OCI-LY1 (cell line): ENCODE results near the gene FHOD3.

Experiments used
- H2AFZ ChIP-seq: fragments of 200-600 bp; sonication (generic), shearing (Covaris generic); 2 replicates; pipeline ENCODE4 v1.6.0; 2014; ENCODE audit warnings: antibody characterized with exemption, mild to moderate bottlenecking, low read length
- H3F3A ChIP-seq: fragments of 200-600 bp; sonication (generic), shearing (Covaris generic); 2 replicates; pipeline ENCODE4 v1.6.0; 2014; ENCODE audit warnings: mild to moderate bottlenecking, antibody characterized with exemption, low read length, moderate library complexity; ENCODE audit not compliant: insufficient read depth
- H3K27ac ChIP-seq: fragments of 200-600 bp; sonication (generic); 2 replicates; pipeline ENCODE4 v1.5.1; 2014; ENCODE audit warnings: low read length, mixed run types, mild to moderate bottlenecking, low read depth; ENCODE audit not compliant: poor library complexity, severe bottlenecking
- H3K27me3 ChIP-seq: fragments of 200-600 bp; sonication (generic); 2 replicates; pipeline ENCODE4 v1.6.0; 2014; ENCODE audit warnings: antibody characterized with exemption, mild to moderate bottlenecking, low read length, moderate library complexity; ENCODE audit not compliant: insufficient read depth
- H3K36me3 ChIP-seq: fragments of 200-600 bp; sonication (generic); 2 replicates; pipeline ENCODE4 v1.6.1; 2014; ENCODE audit warnings: mild to moderate bottlenecking, antibody characterized with exemption, low read length, moderate library complexity, mixed read lengths; ENCODE audit not compliant: insufficient read depth
- H3K4me1 ChIP-seq: fragments of 200-600 bp; sonication (generic); 2 replicates; pipeline ENCODE4 v1.5.1; 2014; ENCODE audit warnings: mild to moderate bottlenecking, low read length, moderate library complexity; ENCODE audit not compliant: insufficient read depth, severe bottlenecking
- H3K4me2 ChIP-seq: fragments of 200-600 bp; sonication (generic), shearing (Covaris generic); 2 replicates; pipeline ENCODE4 v1.6.1; 2014; ENCODE audit warnings: low read length
- H3K4me3 ChIP-seq: fragments of 200-600 bp; sonication (generic); 2 replicates; pipeline ENCODE4 v1.5.1; 2014; ENCODE audit warnings: low read length, low read depth, mild to moderate bottlenecking, mixed read lengths; ENCODE audit not compliant: poor library complexity, severe bottlenecking
- H3K79me2 ChIP-seq: fragments of 200-600 bp; shearing (Covaris generic); 2 replicates; pipeline ENCODE4 v1.6.1; 2016; ENCODE audit warnings: mixed run types, low read length, mixed read lengths; ENCODE audit not compliant: insufficient read depth
- H3K9ac ChIP-seq: fragments of 200-600 bp; sonication (generic), shearing (Covaris generic); 2 replicates; pipeline ENCODE4 v1.6.1; 2014; ENCODE audit warnings: mild to moderate bottlenecking, low read length, mixed read lengths
- H3K9me2 ChIP-seq: fragments of 200-600 bp; sonication (generic), shearing (Covaris generic); 2 replicates; pipeline ENCODE4 v1.6.1; 2014; ENCODE audit warnings: low read depth, mild to moderate bottlenecking, low read length, mixed read lengths
- H3K9me3 ChIP-seq: fragments of 200-600 bp; shearing (Covaris generic); 2 replicates; pipeline ENCODE4 v1.6.1; 2014; ENCODE audit warnings: low read length, mixed read lengths
- H4K20me1 ChIP-seq: fragments of 200-600 bp; sonication (generic), shearing (Covaris generic); 2 replicates; pipeline ENCODE4 v1.6.0; 2016; ENCODE audit warnings: mild to moderate bottlenecking, low read length; ENCODE audit not compliant: insufficient read depth
- EZH2 ChIP-seq: fragments of 200-600 bp; sonication (generic), shearing (Covaris generic); IDR thresholded peaks from 2 replicates; pipeline ENCODE4 v1.8.0; 2017; ENCODE audit warnings: borderline replicate concordance, mixed run types, mild to moderate bottlenecking, antibody characterized with exemption, low read length, moderate library complexity, mixed read lengths
- TF ChIP-seq, protein P1 (sequence below): fragments of 200-600 bp; sonication (generic), shearing (Covaris generic); IDR thresholded peaks from 2 replicates; pipeline ENCODE4 v1.5.1; 2017; ENCODE audit warnings: mild to moderate bottlenecking, antibody characterized with exemption, low read length, moderate library complexity, mixed read lengths

Gene FHOD3

GRCh38 chr18:36402765-36403396 is 105.4 kb downstream of the FHOD3 start:
- Histone ChIP-seq H2AFZ (no peak overlapping the region), H3K9me3 (no peaks in the 10 kb centered on the region), H3K9me2 (no peaks in the 10 kb centered on the region), H3K27me3 (no peaks in the 10 kb centered on the region), H3K4me1 (no peaks in the 10 kb centered on the region), H3K9ac (no peak overlapping the region), H3K36me3 (no peaks in the 10 kb centered on the region), H3F3A (no peaks in the 10 kb centered on the region), H4K20me1 (no peaks in the 10 kb centered on the region), H3K27ac (no peak overlapping the region), H3K4me2 (no peak overlapping the region), H3K4me3 (no peak overlapping the region), H3K79me2 (no peaks in the 10 kb centered on the region)
- TF ChIP-seq, protein P1, sequence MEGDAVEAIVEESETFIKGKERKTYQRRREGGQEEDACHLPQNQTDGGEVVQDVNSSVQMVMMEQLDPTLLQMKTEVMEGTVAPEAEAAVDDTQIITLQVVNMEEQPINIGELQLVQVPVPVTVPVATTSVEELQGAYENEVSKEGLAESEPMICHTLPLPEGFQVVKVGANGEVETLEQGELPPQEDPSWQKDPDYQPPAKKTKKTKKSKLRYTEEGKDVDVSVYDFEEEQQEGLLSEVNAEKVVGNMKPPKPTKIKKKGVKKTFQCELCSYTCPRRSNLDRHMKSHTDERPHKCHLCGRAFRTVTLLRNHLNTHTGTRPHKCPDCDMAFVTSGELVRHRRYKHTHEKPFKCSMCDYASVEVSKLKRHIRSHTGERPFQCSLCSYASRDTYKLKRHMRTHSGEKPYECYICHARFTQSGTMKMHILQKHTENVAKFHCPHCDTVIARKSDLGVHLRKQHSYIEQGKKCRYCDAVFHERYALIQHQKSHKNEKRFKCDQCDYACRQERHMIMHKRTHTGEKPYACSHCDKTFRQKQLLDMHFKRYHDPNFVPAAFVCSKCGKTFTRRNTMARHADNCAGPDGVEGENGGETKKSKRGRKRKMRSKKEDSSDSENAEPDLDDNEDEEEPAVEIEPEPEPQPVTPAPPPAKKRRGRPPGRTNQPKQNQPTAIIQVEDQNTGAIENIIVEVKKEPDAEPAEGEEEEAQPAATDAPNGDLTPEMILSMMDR = no peak

GRCh38 chr18:36403896-36404820 is 106.6 kb downstream of the FHOD3 start:
- no peaks in the 10 kb centered on the region for H3K4me1 ChIP-seq
- H3K27me3 ChIP-seq = no peaks in the 10 kb centered on the region
- H3K36me3 ChIP-seq = no peaks in the 10 kb centered on the region
- H3K4me2 ChIP-seq = no peak overlapping the region
- H3F3A ChIP-seq = no peaks in the 10 kb centered on the region
- H3K27ac ChIP-seq = no peak overlapping the region
- TF ChIP-seq, protein P1 = no peak
- no peak for TF ChIP-seq EZH2
- H3K4me3 ChIP-seq = no peak overlapping the region
- no peaks in the 10 kb centered on the region for H4K20me1 ChIP-seq
- H3K9ac ChIP-seq = no peak overlapping the region
- H2AFZ ChIP-seq = no peak overlapping the region
- no peaks in the 10 kb centered on the region for H3K9me3 ChIP-seq
- no peaks in the 10 kb centered on the region for H3K79me2 ChIP-seq
- H3K9me2 ChIP-seq = no peaks in the 10 kb centered on the region

- no peaks in the 10 kb centered on the region for H3K4me1 ChIP-seq
- H3K9me3 ChIP-seq = no peaks in the 10 kb centered on the region
- H3K9ac ChIP-seq = no peak overlapping the region
- no peaks in the 10 kb centered on the region for H3K36me3 ChIP-seq
- no peaks in the 10 kb centered on the region for H3F3A ChIP-seq
- H3K27me3 ChIP-seq = no peaks in the 10 kb centered on the region
- no peak overlapping the region for H3K27ac ChIP-seq
- H3K9me2 ChIP-seq = no peaks in the 10 kb centered on the region
- no peak for TF ChIP-seq EZH2
- TF ChIP-seq, protein P1 = no peak
- H2AFZ ChIP-seq = no peak overlapping the region
- H3K4me2 ChIP-seq = no peak overlapping the region
- H4K20me1 ChIP-seq = no peaks in the 10 kb centered on the region
- no peak overlapping the region for H3K4me3 ChIP-seq
- no peaks in the 10 kb centered on the region for H3K79me2 ChIP-seq
Observed at GRCh38 chr18:36405611-36406010, 108.1 kb downstream of the FHOD3 start.
